GM04503 (cell line): ENCODE data around the gene ELAVL2.

Source experiments
- DNase-seq: peaks from one replicate; pipeline ENCODE4 v3.0.0-alpha.2; 2012; ENCODE audit warnings: low read depth

ELAVL2 gene

DNA sequence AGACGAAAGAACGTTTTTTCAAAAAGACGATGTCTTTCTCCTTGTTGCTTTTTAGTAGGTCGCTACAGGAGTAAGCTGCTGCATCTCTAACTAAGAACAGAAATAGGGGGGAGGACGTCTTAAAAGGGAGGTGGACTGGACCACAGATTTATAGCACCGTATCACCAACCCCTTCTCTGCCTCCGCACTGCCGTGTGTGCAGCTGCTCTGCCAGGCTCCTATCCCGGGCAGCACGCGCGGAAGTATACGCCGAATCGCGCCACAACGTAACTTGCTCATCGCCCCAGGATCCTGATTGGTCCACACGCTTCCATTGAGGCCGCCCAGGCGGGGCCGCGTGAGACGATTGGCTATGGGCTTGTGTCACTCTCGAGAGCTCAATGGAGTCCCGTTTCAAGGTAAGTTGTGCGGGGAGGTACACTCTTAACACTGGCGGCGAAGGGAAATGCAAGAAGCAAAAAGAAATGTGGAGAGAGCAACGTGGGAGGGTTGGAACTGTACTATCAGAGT lies at the start of gene ELAVL2:
ELAVL2 (minus strand) TSS at position 121 of the 510 bp plus-strand sequence. CDS start 64,006 bp downstream, outside the sequence.
- DNase-seq: peak; percentile 60

DNA sequence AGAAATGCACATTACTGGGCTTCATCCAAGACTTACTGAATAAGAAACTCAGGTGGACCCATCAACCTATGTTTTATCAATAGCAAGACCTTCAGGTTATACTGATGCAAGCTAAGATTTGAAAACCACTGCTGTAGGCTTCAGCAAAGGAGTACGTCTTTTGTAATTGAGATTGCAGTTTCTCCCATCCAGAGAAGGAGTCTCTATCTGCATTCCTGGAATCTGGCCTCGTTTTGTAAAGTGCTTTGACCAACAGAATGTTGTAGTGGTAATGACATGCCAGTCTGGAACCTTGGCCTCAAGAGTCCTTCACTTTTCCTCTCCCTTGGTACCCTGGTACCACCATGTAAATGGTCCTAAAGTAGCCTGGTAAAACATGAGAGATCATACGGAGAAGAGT lies 32.2 kb upstream of the ELAVL2 start:
- DNase-seq: no peak

DNA sequence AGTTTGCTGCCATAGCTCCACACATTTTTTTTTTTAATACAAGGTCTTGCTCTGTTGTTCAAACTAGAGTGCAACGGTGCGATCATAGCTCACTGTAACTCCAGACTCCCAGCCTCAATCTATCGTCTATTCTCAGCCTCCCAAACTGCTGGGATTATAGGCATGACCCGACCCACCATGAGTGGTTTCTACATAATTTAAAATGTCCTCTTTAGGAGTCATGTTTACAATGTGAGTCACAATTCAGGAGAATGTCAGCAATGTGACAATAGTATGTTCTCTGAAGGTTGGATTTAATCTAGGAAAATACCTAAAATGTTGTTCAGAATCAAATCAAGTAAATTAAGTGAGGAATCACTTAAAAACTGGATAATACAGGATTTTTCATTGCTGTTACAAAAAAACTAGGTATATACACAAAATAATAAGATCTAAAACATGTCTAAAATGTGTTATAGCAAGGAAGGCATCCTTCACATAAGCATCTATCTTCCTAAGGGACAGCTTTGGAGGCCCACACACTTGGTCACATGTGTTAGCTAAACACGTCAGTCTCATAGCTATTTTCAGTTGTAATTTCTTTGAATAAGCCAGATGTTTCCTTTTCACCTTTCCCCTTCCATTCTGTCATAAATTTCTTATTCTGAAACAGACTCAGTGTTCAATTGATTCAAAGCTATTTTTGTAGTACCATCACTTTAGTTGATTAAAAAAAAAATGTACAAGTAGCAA lies 30.0 kb upstream of the ELAVL2 start:
- DNase-seq: no peak

DNA sequence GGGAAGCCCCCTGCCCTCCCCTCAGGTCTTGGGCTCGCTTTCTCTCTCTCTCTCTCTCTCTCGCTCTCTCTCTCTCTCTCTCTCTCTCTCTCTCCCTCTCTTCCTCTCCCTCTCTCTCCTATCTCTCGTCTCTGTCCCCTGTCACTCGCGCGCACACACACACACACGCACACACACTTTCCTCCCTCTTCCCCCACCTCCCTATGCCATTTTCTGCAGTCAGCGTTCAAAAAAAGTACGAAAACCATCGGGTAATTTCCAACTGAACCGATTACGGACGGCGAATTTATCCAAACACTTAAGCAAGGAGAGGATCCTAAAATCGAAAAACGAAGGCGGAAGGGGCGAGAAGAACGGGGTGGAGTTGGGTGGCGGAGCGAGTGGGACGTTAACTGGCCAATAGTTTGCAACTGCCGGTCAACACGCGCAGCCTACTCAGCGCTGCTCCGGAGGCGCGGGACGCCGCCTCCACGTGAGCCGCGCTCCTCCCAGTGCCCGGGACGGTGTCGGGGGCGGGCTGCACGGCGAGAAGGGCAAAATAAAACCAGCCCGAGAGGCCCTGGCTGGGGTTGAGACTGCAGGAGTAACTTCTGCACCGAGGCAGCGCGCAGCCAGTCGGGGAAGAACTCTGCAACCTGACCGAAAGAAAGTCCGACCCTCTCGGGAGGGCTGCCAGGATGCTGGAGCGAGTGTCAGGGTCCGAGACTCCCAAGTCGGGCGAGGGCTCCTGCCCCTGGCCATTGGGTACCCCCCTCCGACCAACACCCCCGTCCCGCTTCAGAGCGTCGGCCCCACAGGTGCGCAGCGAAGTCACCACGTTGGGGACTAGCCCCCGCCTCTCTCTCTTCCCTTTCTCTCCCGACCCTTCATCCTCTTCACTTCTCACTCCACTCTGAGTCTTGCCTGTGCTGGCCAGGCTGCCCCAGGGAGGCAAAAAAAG lies 24.9 kb upstream of the ELAVL2 start:
- no peak for DNase-seq

DNA sequence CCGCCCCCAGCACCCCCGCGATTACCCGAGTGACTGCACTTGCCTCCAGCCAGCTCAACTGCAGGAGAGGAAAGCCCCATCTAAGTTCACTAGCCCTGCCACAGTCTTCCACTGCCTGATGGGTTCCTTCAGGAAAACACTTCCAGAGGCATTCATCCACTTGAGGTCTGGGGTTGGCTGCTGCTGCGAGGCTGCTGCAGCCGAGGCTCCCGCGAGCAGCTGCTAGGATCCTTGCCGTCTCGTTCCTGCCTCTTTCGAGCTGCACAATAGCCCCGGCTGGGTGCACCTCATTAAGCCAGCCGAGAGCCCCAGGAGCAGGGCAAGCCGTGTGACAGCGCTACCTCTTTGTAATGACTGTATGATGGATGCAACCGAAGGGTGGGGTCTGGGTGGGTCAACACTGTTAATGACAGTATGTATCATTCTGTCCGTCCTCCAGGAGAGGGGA lies 24.2 kb upstream of the ELAVL2 start:
- DNase-seq: no peak

DNA sequence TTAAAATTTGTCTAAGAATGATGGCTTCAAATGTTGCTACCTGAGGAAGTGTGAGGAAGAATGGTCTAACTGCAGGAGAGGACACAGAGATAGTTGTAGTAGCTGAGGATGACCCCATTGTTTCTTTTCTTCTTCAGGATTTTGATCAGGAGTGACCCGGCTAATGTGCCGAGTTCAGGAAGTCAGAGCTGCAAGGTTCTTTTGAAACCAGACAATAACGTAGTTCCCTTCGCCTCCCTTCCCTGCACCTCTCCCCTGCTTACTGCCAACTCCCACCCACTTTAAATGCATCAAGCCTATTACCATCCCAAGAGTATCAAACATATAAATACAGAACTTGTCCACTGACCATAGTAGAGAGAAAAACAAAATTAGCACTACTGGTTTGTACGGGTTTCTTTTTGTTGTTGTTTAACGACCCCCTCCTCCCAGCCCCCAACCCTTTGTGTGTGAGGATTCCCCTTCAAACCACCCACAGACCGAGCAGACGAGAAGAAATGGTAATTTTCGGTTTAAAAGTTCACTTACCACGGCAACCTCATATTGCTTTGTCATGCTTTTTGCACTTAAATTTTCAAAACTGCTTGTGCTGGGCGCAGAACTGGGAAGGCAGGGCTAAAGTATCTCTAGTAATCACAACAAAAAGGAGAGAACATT lies 23.5 kb upstream of the ELAVL2 start:
- no peak for DNase-seq

DNA sequence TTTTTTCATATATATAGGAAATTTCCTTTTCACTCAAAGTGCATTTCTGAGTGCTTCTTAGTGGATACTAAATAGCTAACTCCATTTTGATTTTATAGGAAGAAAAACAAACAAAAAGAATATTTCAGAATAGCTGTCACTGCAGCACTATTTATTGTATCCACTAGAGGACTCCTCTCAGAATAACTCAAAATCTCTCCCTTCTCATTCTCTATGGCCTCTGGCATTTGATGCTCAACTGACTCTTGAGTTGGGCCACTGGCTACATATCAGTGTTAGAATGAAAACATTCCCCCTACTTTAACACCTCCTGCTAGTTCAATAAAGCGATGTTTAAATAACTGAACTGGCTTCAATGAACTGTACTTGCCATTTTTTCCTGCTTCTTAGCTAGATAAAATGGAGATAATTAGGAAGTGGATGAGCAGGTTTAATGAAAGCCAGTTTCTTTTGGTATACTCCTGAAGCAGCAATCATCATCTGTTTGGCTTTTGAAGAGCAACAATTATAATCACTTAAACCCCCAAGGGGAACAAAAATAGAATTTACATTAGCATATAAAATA lies 16.6 kb upstream of the ELAVL2 start:
- no peak for DNase-seq

DNA sequence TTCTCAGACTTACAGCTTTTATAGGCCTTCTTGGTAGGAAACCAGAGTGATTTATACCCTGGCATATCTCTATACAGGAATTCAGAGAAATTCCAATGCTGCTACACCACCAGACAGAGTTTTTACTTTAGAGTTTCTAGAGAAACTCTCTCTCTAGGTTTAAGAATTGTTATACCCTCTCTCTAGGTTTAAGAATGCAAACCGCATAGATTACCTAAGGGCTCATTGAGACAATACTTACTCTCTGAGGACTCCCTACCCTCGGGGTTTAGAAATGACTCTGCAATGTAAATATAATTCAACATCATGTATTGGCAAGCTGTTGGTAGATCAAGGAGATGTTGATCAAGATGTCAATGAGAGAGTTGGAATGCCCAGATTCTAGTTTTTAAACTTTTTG lies 15.3 kb upstream of the ELAVL2 start:
- DNase-seq: no peak

DNA sequence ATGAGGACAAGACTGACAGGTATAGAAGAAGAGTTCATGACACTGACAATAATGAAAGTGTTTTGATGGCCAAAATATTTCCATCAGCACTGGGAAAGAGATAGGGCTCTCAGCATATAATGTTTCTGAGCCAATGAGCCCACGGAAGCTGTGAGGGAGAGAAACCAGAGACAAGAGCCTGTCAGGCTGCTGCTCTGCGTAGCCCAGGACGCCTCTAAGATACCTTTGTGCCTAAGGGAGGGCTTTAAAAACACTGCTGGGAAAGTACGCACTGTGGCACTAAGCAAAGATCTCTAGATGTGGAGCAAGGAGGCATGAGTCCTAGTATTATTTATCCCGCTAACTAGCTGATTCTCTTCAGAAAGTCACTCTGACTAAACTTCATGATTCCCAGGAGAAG lies 11.0 kb upstream of the ELAVL2 start:
- no peak for DNase-seq

DNA sequence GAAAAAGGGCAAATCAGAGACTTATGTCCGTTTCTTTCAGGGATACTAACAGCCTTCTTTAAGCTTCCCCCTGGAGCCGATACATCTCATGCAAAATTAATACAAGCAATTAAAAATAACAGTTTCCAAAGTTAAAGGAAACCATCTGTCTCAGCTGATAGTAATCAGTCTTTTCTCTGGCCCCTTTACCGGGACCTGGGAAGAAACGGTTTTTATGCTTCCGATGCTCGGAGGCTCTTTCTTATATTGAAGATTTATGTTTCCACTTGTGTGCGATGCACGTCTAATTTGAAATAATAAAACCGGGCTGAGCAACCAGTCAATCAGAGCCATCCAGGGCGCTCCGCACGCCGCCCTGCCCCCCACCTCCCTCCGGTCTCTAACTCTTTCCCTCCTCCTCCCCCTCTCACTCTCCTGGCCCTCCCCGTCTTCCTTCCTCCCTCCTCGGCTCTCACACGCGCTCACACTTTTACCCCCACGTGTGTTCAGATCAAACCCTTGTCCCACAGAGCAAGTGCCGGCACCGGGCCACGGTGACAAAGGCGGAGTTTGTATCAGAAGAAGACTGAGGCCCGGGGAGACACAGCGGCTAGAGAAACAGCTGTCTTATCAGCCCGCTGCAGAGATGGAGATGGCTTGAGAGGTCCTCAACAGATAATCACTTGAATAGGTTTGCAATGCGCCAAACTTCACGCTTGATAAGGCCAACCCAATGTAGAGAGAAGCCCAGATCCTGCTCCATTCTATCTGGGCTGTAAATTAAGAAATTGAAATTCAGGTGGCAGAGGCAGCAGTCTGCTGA lies 5.1 kb upstream of the ELAVL2 start:
- no peak for DNase-seq

DNA sequence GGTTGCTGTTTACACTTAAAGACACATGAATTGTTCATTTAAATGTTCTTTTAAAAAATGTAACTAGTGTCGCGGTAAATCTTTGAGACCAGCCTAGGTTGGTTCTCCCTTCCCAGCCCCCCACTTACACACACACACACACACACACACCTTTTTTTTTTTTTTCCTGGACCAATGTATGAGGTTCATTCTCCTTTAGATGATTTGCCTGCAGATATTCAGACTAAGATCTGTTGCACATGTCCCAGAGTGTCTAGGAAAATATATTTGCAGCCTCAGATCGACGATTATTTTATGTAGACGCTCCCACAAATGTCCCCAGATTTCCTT lies 4.4 kb upstream of the ELAVL2 start:
- DNase-seq: no peak

DNA sequence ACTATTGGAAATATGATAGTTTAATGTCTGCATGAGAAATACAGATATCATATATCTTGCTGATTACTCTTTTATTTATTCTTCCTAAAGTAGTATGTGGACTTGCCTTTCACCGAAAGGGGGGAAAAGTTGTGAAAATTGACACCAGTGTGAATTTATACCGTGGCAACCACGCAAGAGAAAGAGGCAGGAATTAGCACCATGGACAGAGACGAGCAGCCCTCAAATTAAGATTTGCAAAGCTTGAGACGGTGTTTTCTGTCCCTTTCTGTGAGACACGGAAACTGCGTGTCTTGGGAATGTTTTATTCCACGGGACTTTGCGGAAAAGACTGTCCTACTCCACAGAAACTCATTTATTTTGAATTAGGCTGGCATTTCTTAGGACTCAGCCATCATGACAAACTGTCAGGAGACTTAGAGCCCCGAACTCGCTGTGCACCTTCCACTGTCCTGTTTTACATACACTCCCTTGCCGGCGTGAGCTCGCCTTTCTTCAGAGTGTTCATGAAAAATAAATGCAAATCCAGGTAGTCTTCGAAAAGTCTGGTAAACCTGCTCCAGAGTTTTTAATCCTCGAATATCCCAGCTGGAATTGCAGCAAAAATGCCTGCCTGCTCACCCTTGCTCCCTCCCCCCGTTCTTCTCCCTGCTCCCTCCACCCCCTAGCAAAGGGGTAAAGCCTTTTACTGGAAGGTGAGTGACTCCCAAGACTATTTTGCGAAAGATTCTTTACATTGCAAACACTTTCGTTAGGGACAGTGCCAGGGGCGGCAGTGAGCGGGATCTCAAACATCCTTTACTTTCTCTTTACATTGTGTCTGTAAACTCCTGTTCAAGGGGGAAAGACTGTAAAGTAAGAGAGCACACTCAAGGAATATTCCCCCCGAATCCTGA lies 3.8 kb upstream of the ELAVL2 start:
- DNase-seq: no peak

DNA sequence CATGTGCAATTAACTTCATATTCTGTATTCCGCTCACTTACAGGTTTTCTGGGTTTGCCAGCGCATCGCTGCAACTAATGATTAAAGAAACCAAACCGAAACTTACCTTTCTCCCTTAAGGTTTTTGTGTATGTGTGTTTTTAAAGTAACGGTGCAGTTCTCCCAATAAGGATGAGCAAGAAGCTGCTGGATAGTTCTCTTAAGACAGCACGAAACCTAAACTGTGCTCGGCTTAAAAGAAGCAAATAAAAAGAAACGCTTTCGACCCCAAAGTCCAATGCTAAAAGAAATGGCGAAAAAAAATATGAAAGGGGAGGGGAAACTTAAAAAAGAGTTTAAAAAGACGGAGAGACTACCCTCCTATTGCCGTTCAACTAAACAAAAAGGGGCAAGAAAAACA lies 340 bp downstream of the ELAVL2 start:
- DNase-seq: no peak

DNA sequence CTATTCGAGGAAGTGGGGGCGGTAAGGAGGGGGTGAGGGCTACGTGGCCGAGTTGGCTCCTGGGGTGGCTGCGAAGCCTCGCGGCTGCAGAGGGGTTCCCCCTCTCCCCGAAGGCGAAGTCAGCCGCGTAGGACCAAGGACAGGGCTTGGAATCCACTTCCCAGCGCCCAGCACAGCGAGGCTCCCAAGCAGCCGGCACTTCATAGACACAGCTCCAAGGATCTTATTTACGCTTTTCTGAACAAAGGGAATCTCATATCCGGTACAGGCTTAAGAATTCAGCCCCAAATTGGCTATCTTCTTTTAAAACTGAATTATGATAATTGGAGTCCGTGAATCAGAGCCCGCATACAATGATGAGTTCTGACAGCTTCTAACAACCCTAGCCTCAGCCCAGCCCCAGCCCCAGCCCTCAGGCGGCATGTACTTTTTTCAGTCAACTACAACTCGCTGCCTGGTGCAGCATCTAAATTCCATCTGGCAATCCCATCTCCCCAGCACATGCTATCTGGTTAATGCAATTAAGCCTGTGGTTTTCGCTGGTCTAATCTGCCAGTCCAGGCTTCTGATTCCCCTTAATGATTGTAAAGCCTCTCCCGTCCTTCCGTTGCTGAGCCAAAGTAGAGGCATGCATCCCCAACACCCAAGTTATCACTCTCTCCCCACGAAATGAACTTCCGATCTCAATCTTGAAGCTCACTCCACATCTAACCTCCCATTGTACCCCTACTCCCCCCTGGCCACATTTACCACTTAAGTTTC lies 1.0 kb downstream of the ELAVL2 start:
- DNase-seq: no peak

DNA sequence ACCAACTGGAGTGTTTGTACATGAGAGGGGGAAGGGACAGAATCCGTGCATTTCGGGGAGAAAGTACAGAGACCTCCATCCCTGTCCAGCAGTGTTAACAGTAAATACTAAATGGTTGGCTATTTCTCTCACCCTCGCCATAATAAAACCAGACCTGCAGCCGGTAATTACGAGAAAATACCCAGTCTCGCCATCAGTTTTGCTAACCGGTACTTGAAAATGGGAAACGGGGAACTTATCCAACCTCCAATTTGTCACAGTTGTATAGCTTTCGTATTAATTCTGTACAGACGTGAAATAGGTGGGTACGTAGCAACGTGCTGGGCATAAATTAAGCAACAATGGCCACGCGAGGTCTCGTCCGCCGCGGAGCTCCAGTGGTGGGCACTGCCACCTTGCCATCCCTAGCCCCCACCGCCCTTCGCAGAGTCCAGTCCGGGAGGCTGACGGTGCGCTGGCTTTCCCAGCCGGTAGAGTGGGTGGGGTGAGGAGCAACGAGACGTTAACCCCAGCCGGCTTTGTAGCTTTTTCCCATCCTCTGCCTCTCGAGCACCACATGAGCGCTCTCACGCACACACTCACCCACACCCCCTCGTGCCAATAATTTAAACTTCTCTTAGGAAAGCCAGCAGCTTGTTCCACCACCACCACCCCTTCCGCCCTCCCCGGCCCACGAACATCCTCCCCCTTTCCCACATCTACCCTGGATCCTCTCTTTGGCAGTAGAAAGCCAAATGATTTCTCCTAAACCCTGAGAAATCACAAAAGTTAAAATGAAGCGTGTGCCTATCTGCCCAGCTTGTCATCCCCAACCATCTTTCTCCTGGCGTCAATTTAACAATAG lies 1.8 kb downstream of the ELAVL2 start:
- DNase-seq: no peak

DNA sequence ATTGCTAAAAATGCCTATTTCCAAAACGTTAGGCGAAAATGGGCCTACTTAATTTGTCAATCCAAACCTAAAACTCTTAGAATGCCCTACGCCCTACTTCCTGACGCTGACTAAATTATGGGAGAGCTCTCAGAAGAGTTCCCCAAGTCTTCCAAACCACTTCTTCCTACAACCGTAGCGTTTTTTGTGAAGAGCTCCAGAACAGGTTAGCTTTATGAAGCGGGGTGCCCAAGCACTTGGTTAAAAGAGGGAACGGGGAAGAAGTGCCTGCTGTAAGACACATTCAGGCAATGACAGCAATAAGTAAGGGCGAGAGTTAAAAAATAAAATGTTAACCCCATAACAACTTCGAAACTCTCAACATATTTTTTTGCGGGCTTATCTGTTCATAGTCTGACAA lies 2.8 kb downstream of the ELAVL2 start:
- DNase-seq: no peak

DNA sequence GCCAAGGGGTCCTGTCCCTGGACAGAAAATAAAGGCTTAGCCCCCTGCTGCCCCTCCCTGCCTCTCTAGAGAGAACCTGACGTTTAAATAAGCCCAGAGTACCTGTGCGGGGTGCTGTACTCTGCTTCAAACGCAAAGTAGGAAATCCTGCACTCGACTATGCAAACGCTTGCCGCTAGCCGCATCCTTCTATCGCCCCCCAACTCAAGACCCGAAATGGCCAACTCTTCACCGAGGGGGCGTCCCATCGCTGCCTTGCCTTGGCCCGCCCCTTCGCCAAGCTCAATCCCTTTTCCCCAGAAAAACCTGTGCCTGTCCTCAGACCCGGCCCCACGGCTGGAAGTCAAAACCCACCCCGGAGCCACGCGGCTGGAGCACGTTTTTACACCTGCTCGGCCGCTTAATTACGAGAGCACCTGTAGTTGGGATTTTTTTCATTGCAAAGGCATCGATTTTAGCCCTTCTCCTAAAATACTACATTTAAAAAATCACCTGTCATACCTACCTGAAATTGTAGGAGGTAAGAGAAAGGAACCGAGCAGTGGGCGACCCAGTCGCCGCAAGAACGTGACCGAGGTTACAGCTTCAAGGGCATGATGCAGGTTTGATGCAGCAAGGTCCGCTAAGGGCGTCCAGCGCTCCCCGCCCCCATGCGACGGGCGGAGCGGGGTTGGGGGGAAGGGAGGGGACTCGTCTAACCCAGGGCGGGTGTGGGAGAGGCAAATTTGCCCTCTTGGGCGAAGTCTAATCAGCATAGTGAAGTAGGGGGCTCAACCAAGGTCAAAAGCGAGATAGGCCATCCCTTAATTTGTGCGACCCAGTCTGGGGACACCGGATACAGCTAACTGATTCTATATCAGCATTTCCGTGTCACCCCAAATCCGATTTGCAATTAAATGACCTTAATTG lies 3.5 kb downstream of the ELAVL2 start:
- no peak for DNase-seq
